GM12874 (cell line): ENCODE results near the gene RAMAC.

Experiments
- CTCF ChIP-seq: IDR thresholded peaks from 2 replicates; pipeline ENCODE4 v1.5.1; 2011; ENCODE audit warnings: low read depth, mild to moderate bottlenecking, control low read depth, low read length, moderate library complexity; ENCODE audit not compliant: insufficient read depth

Gene RAMAC

GRCh38 chr15:82945326-82945725 is 40.7 kb upstream of the RAMAC start:
- no peak for TF ChIP-seq CTCF

GRCh38 chr15:82946155-82946701 is 39.8 kb upstream of the RAMAC start:
- TF ChIP-seq CTCF: no peak

- TF ChIP-seq CTCF: no peak
Measured at GRCh38 chr15:82950295-82950694, 35.7 kb upstream of the RAMAC start.

- TF ChIP-seq CTCF: no peak
Measured at GRCh38 chr15:82950746-82951370, 35.2 kb upstream of the RAMAC start.

- no peak for TF ChIP-seq CTCF
Measured at GRCh38 chr15:82951472-82952157, 34.4 kb upstream of the RAMAC start.

- TF ChIP-seq CTCF: no peak
Measured at GRCh38 chr15:82952158-82953081, 33.6 kb upstream of the RAMAC start, which contains the start of gene HOMER2. HOMER2 (minus strand) TSS chr15:82952720; CDS start chr15:82952535, 185 bp downstream.

GRCh38 chr15:82958638-82959037 is 27.4 kb upstream of the RAMAC start:
- TF ChIP-seq CTCF: no peak
